Kidney capillary endothelial cell (primary cell): Measurements from ENCODE around the gene TMEM145.

Source experiments
- DNase-seq: peaks from one replicate; pipeline ENCODE4 v3.0.0-alpha.2; 2018; ENCODE audit warnings: low spot score

Gene TMEM145

GRCh38 chr19:42289556-42290041 is 23.5 kb upstream of the TMEM145 start:
- DNase-seq = no peak

- no peak for DNase-seq
These were observed 23.0 kb upstream of the TMEM145 start for GRCh38 chr19:42290136-42290522.

- DNase-seq = no peak
These were observed 22.3 kb upstream of the TMEM145 start for GRCh38 chr19:42290523-42291434.

GRCh38 chr19:42291435-42291810 is 21.7 kb upstream of the TMEM145 start:
- no peak for DNase-seq

- DNase-seq = no peak
These were observed 20.8 kb upstream of the TMEM145 start for GRCh38 chr19:42292042-42292960.

- DNase-seq = no peak
These were observed 20.1 kb upstream of the TMEM145 start for GRCh38 chr19:42292963-42293362.

- no peak for DNase-seq
These were observed 19.6 kb upstream of the TMEM145 start for GRCh38 chr19:42293540-42293939.

- DNase-seq = no peak
These were observed 19.2 kb upstream of the TMEM145 start for GRCh38 chr19:42293948-42294347.

- DNase-seq = no peak
These were observed 18.5 kb upstream of the TMEM145 start for GRCh38 chr19:42294471-42295137.

- DNase-seq = no peak
These were observed 17.8 kb upstream of the TMEM145 start for GRCh38 chr19:42295342-42295741.

- DNase-seq = no peak
These were observed 17.1 kb upstream of the TMEM145 start for GRCh38 chr19:42295831-42296525.

- no peak for DNase-seq
These were observed 16.1 kb upstream of the TMEM145 start for GRCh38 chr19:42297039-42297438.

GRCh38 chr19:42301646-42302203 is 11.4 kb upstream of the TMEM145 start, which contains the start of gene PRR19:
PRR19 (plus strand) TSS chr19:42302132; CDS start chr19:42309585, 7,453 bp downstream.
- DNase-seq = no peak

- DNase-seq = no peak
These were observed 10.0 kb upstream of the TMEM145 start for GRCh38 chr19:42303101-42303464.

- DNase-seq = no peak
These were observed 9.2 kb upstream of the TMEM145 start for GRCh38 chr19:42303876-42304275.

GRCh38 chr19:42306646-42307045 is 6.5 kb upstream of the TMEM145 start:
- DNase-seq = no peak

- DNase-seq = no peak
These were observed 3.4 kb upstream of the TMEM145 start for GRCh38 chr19:42309686-42310085.

- no peak for DNase-seq
These were observed 1.5 kb upstream of the TMEM145 start for GRCh38 chr19:42311657-42312056.

GRCh38 chr19:42312370-42312769 is 739 bp upstream of the TMEM145 start:
- DNase-seq = no peak

GRCh38 chr19:42313840-42314755 is 989 bp downstream of the TMEM145 start:
- DNase-seq = no peak
